Activated naive CD4-positive, alpha-beta T cell treated with anti-CD3 and anti-CD28 coated beads, Interleukin-2, amount 10 ng/mL, durations not matched to agents 7 days and 5 days (primary cell): ENCODE measurements around the gene BCL6B.
A peak's percentile ranks its signal among the peaks of the same experiment; 100 is the strongest.

Source experiments
- CTCF ChIA-PET: fragments of 350-600 bp; sonication (Branson Sonifier 250); formaldehyde crosslinking; loops from one replicate; lab custom pipeline; 2021; ENCODE audit warnings: antibody characterized with exemption; lab: Charles Lee
- DNase-seq: peaks from one replicate; pipeline ENCODE4 v3.0.0-alpha.2; 2020
- H3K27ac Mint-ChIP-seq: one replicate; pipeline ENCODE4 v1.8.0; 2021; ENCODE audit warnings: mild to moderate bottlenecking, moderate library complexity, mixed read lengths
- H3K27me3 Mint-ChIP-seq: one replicate; pipeline ENCODE4 v1.8.0; 2021; ENCODE audit warnings: mild to moderate bottlenecking, mixed read lengths
- H3K36me3 Mint-ChIP-seq: one replicate; pipeline ENCODE4 v1.8.0; 2021; ENCODE audit warnings: mixed read lengths
- H3K4me1 Mint-ChIP-seq: one replicate; pipeline ENCODE4 v1.8.0; 2021; ENCODE audit warnings: mixed read lengths
- H3K4me3 Mint-ChIP-seq: one replicate; pipeline ENCODE4 v1.8.0; 2021; ENCODE audit warnings: mild to moderate bottlenecking, moderate library complexity, mixed read lengths
- H3K9me3 Mint-ChIP-seq: one replicate; pipeline ENCODE4 v1.8.0; 2021; ENCODE audit warnings: mixed read lengths

The BCL6B gene

GRCh38 chr17:7026471-7027115 lies 3.7 kb downstream of the BCL6B start:
- no peak overlapping the region for H3K27ac Mint-ChIP-seq
- H3K4me1 Mint-ChIP-seq: peaks cover 62% of the 10 kb centered on the region
- peaks cover 8% of the 10 kb centered on the region for H3K36me3 Mint-ChIP-seq
- CTCF ChIA-PET: interaction anchor here (8.4 kb wide), 1 partner anchor 112 kb away, joined by 51 read pairs; no protein-coding TSS in a partner anchor
- no peak overlapping the region for H3K4me3 Mint-ChIP-seq
- peaks cover 3% of the 10 kb centered on the region for H3K9me3 Mint-ChIP-seq
- H3K27me3 Mint-ChIP-seq: peaks cover 29% of the 10 kb centered on the region
- no peak for DNase-seq

- CTCF ChIA-PET: no interaction called here
- H3K4me3 Mint-ChIP-seq: no peak overlapping the region
- peaks cover 62% of the 10 kb centered on the region for H3K4me1 Mint-ChIP-seq
These were observed 4.5 kb downstream of the BCL6B start for GRCh38 chr17:7027335-7027734.

GRCh38 chr17:7029096-7029495 lies 6.2 kb downstream of the BCL6B start:
- CTCF ChIA-PET: no interaction called here
- no peak for DNase-seq
- Mint-ChIP-seq H3K4me1 (peaks cover 59% of the 10 kb centered on the region), H3K27me3 (peaks cover 4% of the 10 kb centered on the region), H3K36me3 (peaks cover 11% of the 10 kb centered on the region), H3K9me3 (peaks cover 3% of the 10 kb centered on the region), H3K27ac (peak overlapping the region; percentile 90), H3K4me3 (no peak overlapping the region)

More at GRCh38 chr17:7027335-7027734, 4.5 kb downstream of the BCL6B start:
- peaks cover 9% of the 10 kb centered on the region for H3K36me3 Mint-ChIP-seq
- H3K27ac Mint-ChIP-seq: no peak overlapping the region
- DNase-seq: no peak
- H3K27me3 Mint-ChIP-seq: peaks cover 22% of the 10 kb centered on the region
- peaks cover 3% of the 10 kb centered on the region for H3K9me3 Mint-ChIP-seq

DNA sequence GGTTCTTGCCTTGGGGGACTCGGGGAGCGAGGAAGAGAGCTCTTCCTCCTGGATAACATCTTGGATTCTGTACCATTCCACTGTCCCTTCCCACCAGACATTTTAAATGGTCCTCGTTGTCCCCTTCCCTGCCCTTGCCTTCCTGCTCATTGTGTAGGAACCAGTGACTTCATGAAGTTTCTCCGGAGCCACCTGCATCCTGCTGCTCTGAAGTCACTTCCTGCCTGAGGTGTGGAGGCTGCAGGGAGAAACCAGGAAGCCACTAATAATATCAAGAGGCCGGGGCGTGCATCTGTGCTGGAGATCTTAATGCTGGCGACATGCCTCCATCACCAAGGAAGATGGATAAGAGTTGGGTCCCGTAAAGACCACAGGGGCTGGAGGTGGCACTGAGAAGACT lies 6.8 kb downstream of the BCL6B start:
- Mint-ChIP-seq H3K4me3 (peak overlapping the region; percentile 59), H3K36me3 (peaks cover 12% of the 10 kb centered on the region), H3K9me3 (peaks cover 3% of the 10 kb centered on the region), H3K27ac (peak overlapping the region; percentile 90), H3K4me1 (peaks cover 60% of the 10 kb centered on the region), H3K27me3 (no peaks in the 10 kb centered on the region)
- DNase-seq: peak; percentile 72
- CTCF ChIA-PET: no interaction called here

- H3K36me3 Mint-ChIP-seq: peaks cover 25% of the 10 kb centered on the region
- H3K27ac Mint-ChIP-seq: peak overlapping the region; percentile 95
- H3K9me3 Mint-ChIP-seq: no peaks in the 10 kb centered on the region
- H3K27me3 Mint-ChIP-seq: no peaks in the 10 kb centered on the region
- H3K4me1 Mint-ChIP-seq: peaks cover 74% of the 10 kb centered on the region
- H3K4me3 Mint-ChIP-seq: peak overlapping the region; percentile 84
- peak; percentile 59 for DNase-seq
- CTCF ChIA-PET: interaction anchor here (1.0 to 1.3 kb wide), 5 partner anchors 10 to 124 kb away, joined by 3 to 6 read pairs (median 5); no protein-coding TSS in a partner anchor
These were observed 12.2 kb downstream of the BCL6B start for GRCh38 chr17:7034955-7035590.

GRCh38 chr17:7035591-7036368 lies 12.9 kb downstream of the BCL6B start, which contains the start of gene SLC16A13:
Gene SLC16A13, plus strand, starts transcription at chr17:7036015. Its CDS starts 368 bp downstream, at chr17:7036383.
- DNase-seq: peak; percentile 99
- H3K36me3 Mint-ChIP-seq: peaks cover 23% of the 10 kb centered on the region
- peak within 1 kb of the TSS; percentile 95 for H3K27ac Mint-ChIP-seq
- peak within 1 kb of the TSS; percentile 84 for H3K4me3 Mint-ChIP-seq
- peaks cover under 1% of the 10 kb centered on the region for H3K27me3 Mint-ChIP-seq
- H3K9me3 Mint-ChIP-seq: no peaks in the 10 kb centered on the region
- CTCF ChIA-PET: interaction anchor here (1.0 to 1.3 kb wide), 5 partner anchors 10 to 125 kb away, joined by 3 to 6 read pairs (median 5); no protein-coding TSS in a partner anchor
- H3K4me1 Mint-ChIP-seq: peaks cover 67% of the 10 kb centered on the region

- CTCF ChIA-PET: interaction anchor here (1.3 to 2.4 kb wide), 3 partner anchors 8 to 127 kb away, joined by 4 to 7 read pairs (median 6); no protein-coding TSS in a partner anchor
- H3K9me3 Mint-ChIP-seq: no peaks in the 10 kb centered on the region
- peaks cover 25% of the 10 kb centered on the region for H3K27me3 Mint-ChIP-seq
- H3K4me3 Mint-ChIP-seq: peak overlapping the region; percentile 60
- no peak overlapping the region for H3K27ac Mint-ChIP-seq
- peaks cover 21% of the 10 kb centered on the region for H3K36me3 Mint-ChIP-seq
- DNase-seq: no peak
- H3K4me1 Mint-ChIP-seq: peaks cover 67% of the 10 kb centered on the region
These were observed 15.4 kb downstream of the BCL6B start for GRCh38 chr17:7038025-7038862.

DNA sequence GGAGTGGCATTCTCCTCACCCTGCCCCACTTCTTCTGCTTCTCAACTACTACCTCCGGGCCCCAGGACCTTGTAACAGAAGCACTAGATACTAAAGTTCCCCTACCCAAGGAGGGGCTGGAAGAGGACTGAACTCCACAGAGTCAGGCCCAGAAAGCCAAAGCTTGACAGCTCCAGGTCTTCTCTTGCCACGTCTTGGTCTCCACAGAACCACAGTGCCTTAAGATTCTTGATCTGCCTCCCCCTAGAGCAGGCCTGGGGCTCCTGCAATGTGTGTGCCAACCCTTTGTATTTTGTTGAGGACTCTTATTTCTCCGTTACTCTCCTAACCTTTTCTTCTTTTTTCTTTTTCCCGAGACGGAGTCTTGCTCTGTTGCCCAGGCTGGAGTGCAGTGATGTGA lies 17.0 kb downstream of the BCL6B start:
- Mint-ChIP-seq H3K36me3 (peaks cover 19% of the 10 kb centered on the region), H3K27me3 (peaks cover 41% of the 10 kb centered on the region), H3K9me3 (no peaks in the 10 kb centered on the region), H3K27ac (no peak overlapping the region), H3K4me1 (peaks cover 58% of the 10 kb centered on the region), H3K4me3 (no peak overlapping the region)
- no peak for DNase-seq
- CTCF ChIA-PET: interaction anchor here (1.5 to 2.4 kb wide), 2 partner anchors 94 to 129 kb away, joined by 3 to 6 read pairs; no protein-coding TSS in a partner anchor

DNA sequence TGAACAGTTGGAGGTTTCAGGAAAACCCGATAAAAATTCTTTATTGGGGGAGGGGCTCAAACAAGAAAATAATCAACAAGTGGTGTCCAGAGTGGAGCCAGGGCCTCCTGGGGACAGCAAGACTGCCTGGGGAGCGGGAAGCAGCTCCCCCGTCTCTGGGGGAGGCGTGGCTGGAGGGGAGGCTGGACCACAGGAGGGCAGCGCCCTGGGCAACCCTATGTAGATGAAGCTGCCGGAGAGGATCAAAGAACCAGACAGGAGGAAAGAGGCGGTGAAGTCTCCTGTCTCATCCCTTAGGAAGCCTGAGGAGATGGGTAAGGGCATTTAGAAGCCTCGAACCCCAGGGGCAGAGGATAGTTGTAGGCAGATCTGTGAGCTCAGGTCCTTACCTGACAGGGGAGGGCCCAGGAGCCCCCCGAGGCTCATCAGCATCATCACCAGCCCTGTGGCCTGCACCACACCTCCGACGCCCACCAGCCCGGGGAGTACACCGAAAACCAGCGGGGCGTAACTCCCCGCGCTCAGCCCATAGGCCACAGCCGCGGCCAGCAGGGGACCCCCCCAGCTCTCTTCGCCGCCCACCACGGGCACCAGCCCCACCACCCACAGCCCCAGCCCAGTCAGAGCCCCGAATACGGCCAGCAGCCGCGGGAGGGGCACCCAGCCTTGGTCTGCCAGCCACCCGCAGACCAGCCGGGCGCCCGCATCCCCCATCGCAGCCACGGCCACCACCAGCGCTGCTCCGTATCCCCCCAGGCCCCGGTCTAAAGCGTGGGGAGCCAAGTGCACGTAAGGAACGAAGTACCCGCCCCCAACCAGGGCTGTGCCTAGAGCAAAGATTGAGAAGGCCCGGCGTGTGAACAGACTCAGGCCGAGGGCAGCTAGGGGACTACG lies 19.0 kb downstream of the BCL6B start:
- Mint-ChIP-seq H3K27me3 (peaks cover 45% of the 10 kb centered on the region), H3K36me3 (peaks cover 13% of the 10 kb centered on the region), H3K4me1 (peaks cover 61% of the 10 kb centered on the region), H3K4me3 (peak overlapping the region; percentile 46), H3K27ac (no peak overlapping the region), H3K9me3 (no peaks in the 10 kb centered on the region)
- no peak for DNase-seq
- CTCF ChIA-PET: interaction anchor here (0.5 to 1.0 kb wide), 2 partner anchors 95 to 102 kb away, joined by 3 read pairs; no protein-coding TSS in a partner anchor

DNA sequence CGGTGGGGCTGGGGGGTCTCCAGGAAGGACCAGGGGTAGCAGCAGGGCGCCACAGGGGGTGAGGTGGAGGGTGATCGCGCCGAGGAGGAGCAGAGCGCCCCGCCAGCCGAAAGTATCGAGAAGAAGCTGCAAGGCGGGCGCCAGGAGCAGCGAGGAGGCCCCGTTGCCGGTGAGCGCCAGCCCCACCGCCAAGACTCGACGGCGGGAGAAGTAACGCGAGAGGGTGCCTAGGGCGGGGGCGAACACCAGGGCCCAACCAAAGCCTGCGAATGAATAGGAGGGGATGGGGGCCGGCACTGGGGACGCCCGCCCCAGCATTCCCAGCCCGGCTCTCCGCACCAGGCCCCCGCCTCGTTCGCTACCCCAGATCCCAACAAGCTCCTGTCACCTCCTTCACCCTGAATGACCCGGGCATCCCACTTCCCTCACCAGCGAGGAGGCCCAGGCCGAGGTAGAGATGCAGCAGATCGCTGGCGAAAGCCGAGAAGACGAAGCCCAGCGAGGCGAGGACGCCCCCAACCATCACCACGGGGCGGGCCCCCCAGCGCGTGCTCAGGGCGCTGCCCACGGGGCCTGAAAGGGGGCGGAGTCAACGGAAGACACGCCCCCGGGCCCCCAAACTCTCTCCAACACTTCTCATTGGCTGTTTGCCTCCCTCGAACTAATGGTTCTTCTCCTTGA lies 19.8 kb downstream of the BCL6B start:
- Mint-ChIP-seq H3K36me3 (peaks cover 13% of the 10 kb centered on the region), H3K4me3 (peak overlapping the region; percentile 54), H3K27ac (no peak overlapping the region), H3K9me3 (no peaks in the 10 kb centered on the region), H3K27me3 (peaks cover 45% of the 10 kb centered on the region), H3K4me1 (peaks cover 62% of the 10 kb centered on the region)
- peak; percentile 51 for DNase-seq
- CTCF ChIA-PET: interaction anchor here (1.0 kb wide), 1 partner anchor 94 kb away, joined by 3 read pairs; no protein-coding TSS in a partner anchor

DNA sequence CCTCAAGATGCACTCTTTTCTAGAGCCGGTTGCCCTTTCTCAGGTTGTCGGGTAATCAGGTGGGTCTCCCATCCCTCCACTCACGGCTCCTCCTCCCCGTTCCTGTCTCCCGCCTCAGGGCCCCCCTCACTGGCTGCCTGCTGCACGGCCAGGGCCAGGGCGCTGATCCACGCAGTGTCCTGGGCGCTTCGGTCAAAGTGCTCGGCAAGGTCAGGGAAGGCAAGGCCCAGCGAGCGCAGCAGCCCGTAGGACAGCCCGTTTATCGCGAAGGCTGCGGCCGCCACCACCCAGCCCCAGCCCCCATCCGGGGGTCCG lies 20.3 kb downstream of the BCL6B start:
- peak; percentile 25 for DNase-seq
- CTCF ChIA-PET: interaction anchor here (13.2 kb wide), 1 partner anchor 94 kb away, joined by 270 read pairs; no protein-coding TSS in a partner anchor
- Mint-ChIP-seq H3K4me3 (peak overlapping the region; percentile 54), H3K4me1 (peaks cover 58% of the 10 kb centered on the region), H3K27ac (no peak overlapping the region), H3K27me3 (peaks cover 45% of the 10 kb centered on the region), H3K9me3 (no peaks in the 10 kb centered on the region), H3K36me3 (peaks cover 13% of the 10 kb centered on the region)
